ENCODE data around the gene KCNH4.

Gene KCNH4

DNA sequence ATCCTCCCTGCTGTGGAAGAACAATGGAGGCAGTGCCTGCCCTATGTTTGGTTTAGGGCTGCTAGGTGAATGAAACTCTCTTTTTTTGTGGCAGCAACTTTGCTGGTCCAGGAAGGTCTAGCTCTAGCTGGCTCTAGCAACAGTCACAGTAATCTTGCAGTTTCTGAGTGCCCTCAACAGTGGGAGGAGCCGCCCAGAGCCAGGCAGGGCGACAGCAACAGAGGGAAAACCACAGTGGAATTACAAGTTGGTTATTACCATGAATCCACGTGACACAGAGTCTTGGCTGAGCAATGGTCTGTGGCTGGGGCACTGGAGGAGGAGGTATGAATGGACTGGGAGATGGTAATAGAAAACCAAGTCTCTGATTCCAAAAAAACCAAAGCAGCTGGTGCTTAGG is 48.0 kb downstream of the KCNH4 start (continued):
- TF ChIP-seq, protein P1, sequence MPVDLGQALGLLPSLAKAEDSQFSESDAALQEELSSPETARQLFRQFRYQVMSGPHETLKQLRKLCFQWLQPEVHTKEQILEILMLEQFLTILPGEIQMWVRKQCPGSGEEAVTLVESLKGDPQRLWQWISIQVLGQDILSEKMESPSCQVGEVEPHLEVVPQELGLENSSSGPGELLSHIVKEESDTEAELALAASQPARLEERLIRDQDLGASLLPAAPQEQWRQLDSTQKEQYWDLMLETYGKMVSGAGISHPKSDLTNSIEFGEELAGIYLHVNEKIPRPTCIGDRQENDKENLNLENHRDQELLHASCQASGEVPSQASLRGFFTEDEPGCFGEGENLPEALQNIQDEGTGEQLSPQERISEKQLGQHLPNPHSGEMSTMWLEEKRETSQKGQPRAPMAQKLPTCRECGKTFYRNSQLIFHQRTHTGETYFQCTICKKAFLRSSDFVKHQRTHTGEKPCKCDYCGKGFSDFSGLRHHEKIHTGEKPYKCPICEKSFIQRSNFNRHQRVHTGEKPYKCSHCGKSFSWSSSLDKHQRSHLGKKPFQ (tag by site-specific recombination; IDR thresholded peaks at IDR 0.05), result no peak
- TF ChIP-seq WT1 (tag by site-specific recombination; IDR thresholded peaks at IDR 0.05) (no peak), ZNF555 (tag by site-specific recombination; conservative IDR thresholded peaks at IDR 0.05) (no peak), ZNF341 (tag by site-specific recombination; IDR thresholded peaks at IDR 0.05; ENCODE audit: low read depth) (no peak)
- TF ChIP-seq, protein P2, sequence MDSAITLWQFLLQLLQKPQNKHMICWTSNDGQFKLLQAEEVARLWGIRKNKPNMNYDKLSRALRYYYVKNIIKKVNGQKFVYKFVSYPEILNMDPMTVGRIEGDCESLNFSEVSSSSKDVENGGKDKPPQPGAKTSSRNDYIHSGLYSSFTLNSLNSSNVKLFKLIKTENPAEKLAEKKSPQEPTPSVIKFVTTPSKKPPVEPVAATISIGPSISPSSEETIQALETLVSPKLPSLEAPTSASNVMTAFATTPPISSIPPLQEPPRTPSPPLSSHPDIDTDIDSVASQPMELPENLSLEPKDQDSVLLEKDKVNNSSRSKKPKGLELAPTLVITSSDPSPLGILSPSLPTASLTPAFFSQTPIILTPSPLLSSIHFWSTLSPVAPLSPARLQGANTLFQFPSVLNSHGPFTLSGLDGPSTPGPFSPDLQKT (IDR thresholded peaks at IDR 0.05; ENCODE audit: borderline replicate concordance, low read depth, low read length), result no peak
- TF ChIP-seq, protein P3, sequence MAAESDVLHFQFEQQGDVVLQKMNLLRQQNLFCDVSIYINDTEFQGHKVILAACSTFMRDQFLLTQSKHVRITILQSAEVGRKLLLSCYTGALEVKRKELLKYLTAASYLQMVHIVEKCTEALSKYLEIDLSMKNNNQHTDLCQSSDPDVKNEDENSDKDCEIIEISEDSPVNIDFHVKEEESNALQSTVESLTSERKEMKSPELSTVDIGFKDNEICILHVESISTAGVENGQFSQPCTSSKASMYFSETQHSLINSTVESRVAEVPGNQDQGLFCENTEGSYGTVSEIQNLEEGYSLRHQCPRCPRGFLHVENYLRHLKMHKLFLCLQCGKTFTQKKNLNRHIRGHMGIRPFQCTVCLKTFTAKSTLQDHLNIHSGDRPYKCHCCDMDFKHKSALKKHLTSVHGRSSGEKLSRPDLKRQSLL (tag by site-specific recombination; IDR thresholded peaks at IDR 0.05), result peak; percentile 82; the same call in 1 of the 2 replicates

DNA sequence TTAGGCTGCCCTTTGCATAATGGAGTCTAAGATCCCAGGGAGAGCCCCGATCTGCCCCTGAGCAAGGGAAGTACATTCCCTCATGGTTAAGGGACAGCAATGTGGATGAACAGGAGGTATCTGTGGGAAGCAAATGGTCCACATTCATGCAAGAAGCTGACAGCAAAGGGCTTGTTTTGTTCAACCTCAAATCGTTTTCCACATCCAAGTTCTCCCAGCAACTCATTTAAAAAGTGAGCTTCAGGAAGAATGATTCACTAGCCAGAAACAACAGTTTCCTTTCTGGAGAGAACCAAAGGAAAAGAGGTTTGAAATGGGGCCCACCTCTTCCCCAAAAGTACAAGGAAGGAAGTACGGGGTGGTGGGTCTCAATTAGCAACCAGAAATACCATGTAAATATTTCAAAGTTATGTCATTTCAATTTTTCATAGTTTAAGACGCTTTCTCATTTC is 48.9 kb downstream of the KCNH4 start:
- Histone ChIP-seq H3K36me3 (ENCODE audit: control insufficient read depth in 2 of 2, insufficient read depth in 1 of 2, low read length in 2 of 2) (peaks cover 26 to 78% of the 10 kb centered on the region in 2 experiments), H3K27ac (ENCODE audit: extremely low read depth, low read depth, low read length) (no peak overlapping the region), H3K4me3 (ENCODE audit: low read depth, low read length) (no peak overlapping the region), H3K9me3 (ENCODE audit: control insufficient read depth, insufficient read depth, low read depth, low read length) (no peaks in the 10 kb centered on the region), H3K4me1 (ENCODE audit: control insufficient read depth, insufficient read depth, low read length) (peaks cover 28% of the 10 kb centered on the region)
- POLR2A ChIA-PET, result no interaction called here
- TF ChIP-seq ZNF324 (tag by site-specific recombination; IDR thresholded peaks at IDR 0.05) (no peak), PRDM1 (tag by site-specific recombination; IDR thresholded peaks at IDR 0.05) (peak; percentile 23; the same call in 1 of the 2 replicates)
- TF ChIP-seq, protein P4, sequence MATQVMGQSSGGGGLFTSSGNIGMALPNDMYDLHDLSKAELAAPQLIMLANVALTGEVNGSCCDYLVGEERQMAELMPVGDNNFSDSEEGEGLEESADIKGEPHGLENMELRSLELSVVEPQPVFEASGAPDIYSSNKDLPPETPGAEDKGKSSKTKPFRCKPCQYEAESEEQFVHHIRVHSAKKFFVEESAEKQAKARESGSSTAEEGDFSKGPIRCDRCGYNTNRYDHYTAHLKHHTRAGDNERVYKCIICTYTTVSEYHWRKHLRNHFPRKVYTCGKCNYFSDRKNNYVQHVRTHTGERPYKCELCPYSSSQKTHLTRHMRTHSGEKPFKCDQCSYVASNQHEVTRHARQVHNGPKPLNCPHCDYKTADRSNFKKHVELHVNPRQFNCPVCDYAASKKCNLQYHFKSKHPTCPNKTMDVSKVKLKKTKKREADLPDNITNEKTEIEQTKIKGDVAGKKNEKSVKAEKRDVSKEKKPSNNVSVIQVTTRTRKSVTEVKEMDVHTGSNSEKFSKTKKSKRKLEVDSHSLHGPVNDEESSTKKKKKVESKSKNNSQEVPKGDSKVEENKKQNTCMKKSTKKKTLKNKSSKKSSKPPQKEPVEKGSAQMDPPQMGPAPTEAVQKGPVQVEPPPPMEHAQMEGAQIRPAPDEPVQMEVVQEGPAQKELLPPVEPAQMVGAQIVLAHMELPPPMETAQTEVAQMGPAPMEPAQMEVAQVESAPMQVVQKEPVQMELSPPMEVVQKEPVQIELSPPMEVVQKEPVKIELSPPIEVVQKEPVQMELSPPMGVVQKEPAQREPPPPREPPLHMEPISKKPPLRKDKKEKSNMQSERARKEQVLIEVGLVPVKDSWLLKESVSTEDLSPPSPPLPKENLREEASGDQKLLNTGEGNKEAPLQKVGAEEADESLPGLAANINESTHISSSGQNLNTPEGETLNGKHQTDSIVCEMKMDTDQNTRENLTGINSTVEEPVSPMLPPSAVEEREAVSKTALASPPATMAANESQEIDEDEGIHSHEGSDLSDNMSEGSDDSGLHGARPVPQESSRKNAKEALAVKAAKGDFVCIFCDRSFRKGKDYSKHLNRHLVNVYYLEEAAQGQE (tag by site-specific recombination; IDR thresholded peaks at IDR 0.05), result no peak
- CTCF ChIA-PET, result interaction anchor here (1.4 to 2.7 kb wide), 2 partner anchors 11 to 50 kb away, joined by 3 to 9 read pairs; partner anchors contain the start of gene KAT2A

DNA sequence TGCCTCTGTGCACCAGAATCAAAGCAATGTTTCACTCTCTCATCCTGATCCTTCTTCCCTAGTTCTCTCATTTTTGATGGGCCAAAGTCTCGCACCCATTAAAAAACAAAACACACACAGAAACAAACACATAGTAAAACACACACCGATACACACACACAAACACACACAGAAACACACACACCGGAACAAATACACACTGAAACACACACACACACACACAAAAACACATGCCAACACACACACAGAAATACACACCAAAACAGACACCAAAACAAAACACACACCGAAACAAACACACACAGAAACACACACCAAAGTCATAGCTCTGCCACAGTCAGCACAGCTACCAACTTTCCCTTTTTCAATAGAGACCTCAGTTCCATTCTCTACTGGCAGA is 49.7 kb downstream of the KCNH4 start:
- CTCF ChIA-PET, result interaction anchor here (0.6 to 1.3 kb wide), 5 partner anchors 11 to 824 kb away, joined by 3 to 5 read pairs (median 4); no protein-coding TSS in a partner anchor

More for the DNA sequence above, 49.7 kb downstream of the KCNH4 start:
- Histone ChIP-seq H3K4me3 (ENCODE audit: low read depth, low read length) (no peak overlapping the region), H3K27ac (ENCODE audit: extremely low read depth, low read depth, low read length) (no peak overlapping the region), H3K9me3 (ENCODE audit: control insufficient read depth, insufficient read depth, low read depth, low read length) (no peaks in the 10 kb centered on the region), H3K4me1 (ENCODE audit: control insufficient read depth, insufficient read depth, low read length) (peaks cover 24% of the 10 kb centered on the region), H3K36me3 (ENCODE audit: control insufficient read depth in 2 of 2, insufficient read depth in 1 of 2, low read length in 2 of 2) (peaks cover 31 to 81% of the 10 kb centered on the region in 2 experiments)
- no peak for TF ChIP-seq ZNF560 (tag by site-specific recombination; IDR thresholded peaks at IDR 0.05; ENCODE audit: borderline replicate concordance)
- TF ChIP-seq, protein P5, sequence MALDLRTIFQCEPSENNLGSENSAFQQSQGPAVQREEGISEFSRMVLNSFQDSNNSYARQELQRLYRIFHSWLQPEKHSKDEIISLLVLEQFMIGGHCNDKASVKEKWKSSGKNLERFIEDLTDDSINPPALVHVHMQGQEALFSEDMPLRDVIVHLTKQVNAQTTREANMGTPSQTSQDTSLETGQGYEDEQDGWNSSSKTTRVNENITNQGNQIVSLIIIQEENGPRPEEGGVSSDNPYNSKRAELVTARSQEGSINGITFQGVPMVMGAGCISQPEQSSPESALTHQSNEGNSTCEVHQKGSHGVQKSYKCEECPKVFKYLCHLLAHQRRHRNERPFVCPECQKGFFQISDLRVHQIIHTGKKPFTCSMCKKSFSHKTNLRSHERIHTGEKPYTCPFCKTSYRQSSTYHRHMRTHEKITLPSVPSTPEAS (tag by site-specific recombination; IDR thresholded peaks at IDR 0.05), result peak; percentile 97
- POLR2A ChIA-PET, result interaction anchor here (0.5 to 1.2 kb wide), 2 partner anchors 11 to 129 kb away, joined by 3 to 4 read pairs; no protein-coding TSS in a partner anchor
